Lower lobe of right lung (tissue), 2 donors: ENCODE results near the gene CHTF8. TPM values are rescaled to one million over a fixed set of nuclear protein-coding genes. Genes with fewer than 3 reads are reported as not detected.
A peak's percentile ranks its signal among the peaks of the same experiment; 100 is the strongest.

Source experiments
- ATAC-seq, 2 donors: fragments of 200-7000 bp; cut with Tn5 transposase; one replicate each; pipeline ENCODE4 v1.9.1; 2020 to 2022; ENCODE audit warnings: mild to moderate bottlenecking in 2 of 2, moderate library complexity in 2 of 2
- DNase-seq: peaks from one replicate; pipeline ENCODE4 v3.0.0-alpha.2; 2020
- H3K27ac ChIP-seq: fragments of 200-600 bp; one replicate; pipeline ENCODE4 v1.8.0; 2022
- H3K27me3 ChIP-seq: fragments of 200-600 bp; one replicate; pipeline ENCODE4 v1.8.0; 2022; ENCODE audit warnings: low read depth
- H3K36me3 ChIP-seq: fragments of 200-600 bp; one replicate; pipeline ENCODE4 v1.8.0; 2022; ENCODE audit warnings: mild to moderate bottlenecking
- H3K4me1 ChIP-seq: fragments of 200-600 bp; one replicate; pipeline ENCODE4 v1.8.0; 2022
- H3K4me3 ChIP-seq: fragments of 200-600 bp; one replicate; pipeline ENCODE4 v1.8.0; 2022; ENCODE audit warnings: mild to moderate bottlenecking
- H3K9me3 ChIP-seq: fragments of 200-600 bp; one replicate; pipeline ENCODE4 v1.8.0; 2022
- intact Hi-C: fragments of 100-400 bp; cut with DNase I; formaldehyde crosslinking; loops from one replicate; pipeline ENCODE4 v1.11.0; 2022
- total RNA-seq: library from RNA; stranded (reverse); fragmentation: NEBNext Ultra II Directional; extraction: Animal tissue kit (Norgen Biotek cat#: 25700); gene quantifications from one replicate; pipeline ENCODE4 v1.2.1, GENCODE V29; 2021
- TF ChIP-seq, protein P1 (sequence below): fragments of 200-600 bp; IDR thresholded peaks from one replicate; pipeline ENCODE4 v1.8.0; 2022; ENCODE audit warnings: antibody characterized with exemption, mild to moderate bottlenecking
- donor health status: DM: no; HTN: yes; CAD: no; lungs with severe emphysema.

CHTF8 gene
- total RNA-seq, 1 donor from 2014 or later = 126 TPM

DNA sequence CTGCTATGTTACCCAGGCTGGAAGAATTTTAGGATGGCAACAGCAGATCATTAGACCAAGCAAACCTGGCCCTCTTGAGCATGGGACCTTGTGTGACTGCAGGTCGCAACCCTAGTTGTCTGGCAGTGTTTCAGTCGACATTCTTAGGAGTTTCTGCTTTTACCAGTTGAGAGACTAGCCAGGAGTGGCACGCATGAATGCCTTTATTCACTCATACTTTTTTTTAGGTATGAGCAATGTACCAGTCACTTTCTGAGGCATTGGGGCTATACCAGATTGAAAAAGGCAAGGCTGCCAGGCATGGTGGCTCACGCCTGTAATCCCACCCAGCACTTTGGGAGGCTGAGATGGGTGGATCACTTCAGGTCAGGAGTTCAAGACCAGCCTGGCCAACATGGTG lies 55.1 kb downstream of the CHTF8 start:
- TF ChIP-seq, protein P1, sequence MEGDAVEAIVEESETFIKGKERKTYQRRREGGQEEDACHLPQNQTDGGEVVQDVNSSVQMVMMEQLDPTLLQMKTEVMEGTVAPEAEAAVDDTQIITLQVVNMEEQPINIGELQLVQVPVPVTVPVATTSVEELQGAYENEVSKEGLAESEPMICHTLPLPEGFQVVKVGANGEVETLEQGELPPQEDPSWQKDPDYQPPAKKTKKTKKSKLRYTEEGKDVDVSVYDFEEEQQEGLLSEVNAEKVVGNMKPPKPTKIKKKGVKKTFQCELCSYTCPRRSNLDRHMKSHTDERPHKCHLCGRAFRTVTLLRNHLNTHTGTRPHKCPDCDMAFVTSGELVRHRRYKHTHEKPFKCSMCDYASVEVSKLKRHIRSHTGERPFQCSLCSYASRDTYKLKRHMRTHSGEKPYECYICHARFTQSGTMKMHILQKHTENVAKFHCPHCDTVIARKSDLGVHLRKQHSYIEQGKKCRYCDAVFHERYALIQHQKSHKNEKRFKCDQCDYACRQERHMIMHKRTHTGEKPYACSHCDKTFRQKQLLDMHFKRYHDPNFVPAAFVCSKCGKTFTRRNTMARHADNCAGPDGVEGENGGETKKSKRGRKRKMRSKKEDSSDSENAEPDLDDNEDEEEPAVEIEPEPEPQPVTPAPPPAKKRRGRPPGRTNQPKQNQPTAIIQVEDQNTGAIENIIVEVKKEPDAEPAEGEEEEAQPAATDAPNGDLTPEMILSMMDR = no peak
- no peak for ATAC-seq
- DNase-seq = no peak
- Histone ChIP-seq H3K27me3 (no peaks in the 10 kb centered on the region), H3K4me3 (no peak overlapping the region), H3K27ac (no peak overlapping the region), H3K9me3 (no peaks in the 10 kb centered on the region), H3K36me3 (no peaks in the 10 kb centered on the region), H3K4me1 (peaks cover 6% of the 10 kb centered on the region)
- intact Hi-C loops = no loop called here

- Histone ChIP-seq H3K27ac (peak overlapping the region; percentile 8), H3K4me1 (peaks cover 6% of the 10 kb centered on the region), H3K4me3 (no peak overlapping the region), H3K27me3 (no peaks in the 10 kb centered on the region), H3K9me3 (no peaks in the 10 kb centered on the region), H3K36me3 (no peaks in the 10 kb centered on the region)
- TF ChIP-seq, protein P1 = no peak
- peak; percentile 45 to 82 for ATAC-seq
- no peak for DNase-seq
- intact Hi-C loops = no loop called here
Measured at GRCh38 chr16:69073181-69073702, 59.1 kb downstream of the CHTF8 start.

DNA sequence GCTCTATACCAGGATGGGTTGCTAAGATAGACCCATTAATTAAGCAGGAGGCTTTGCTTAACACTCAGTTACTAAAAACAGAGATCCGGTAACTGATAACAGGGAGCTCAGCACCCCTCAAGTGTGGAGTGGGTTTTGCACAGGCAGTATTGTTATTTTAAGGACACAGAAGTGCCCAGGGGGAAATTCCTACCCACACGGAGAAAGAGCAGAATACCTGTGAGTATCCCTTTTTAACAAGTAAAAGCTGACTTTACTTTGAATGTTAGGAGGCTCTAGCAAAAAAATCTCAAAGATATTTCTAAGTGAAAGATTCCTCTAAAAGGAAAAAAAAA lies 59.8 kb downstream of the CHTF8 start:
- H3K4me3 ChIP-seq = no peak overlapping the region
- H3K9me3 ChIP-seq = no peaks in the 10 kb centered on the region
- H3K27me3 ChIP-seq = no peaks in the 10 kb centered on the region
- ATAC-seq (peak in 1 of 2 donors; percentile 63), DNase-seq (no peak)
- H3K36me3 ChIP-seq = no peaks in the 10 kb centered on the region
- TF ChIP-seq, protein P1 = no peak
- peaks cover 6% of the 10 kb centered on the region for H3K4me1 ChIP-seq
- intact Hi-C loops = no loop called here
- peak overlapping the region; percentile 65 for H3K27ac ChIP-seq

- Histone ChIP-seq H3K27me3 (no peaks in the 10 kb centered on the region), H3K4me1 (peaks cover 6% of the 10 kb centered on the region), H3K9me3 (no peaks in the 10 kb centered on the region), H3K27ac (no peak overlapping the region), H3K4me3 (no peak overlapping the region), H3K36me3 (no peaks in the 10 kb centered on the region)
- intact Hi-C loops = no loop called here
- DNase-seq (no peak), ATAC-seq (no peak)
- TF ChIP-seq, protein P1 = no peak
Measured at GRCh38 chr16:69071036-69071435, 61.4 kb downstream of the CHTF8 start.

GRCh38 chr16:69069504-69069903 lies 62.9 kb downstream of the CHTF8 start:
- H3K4me3 ChIP-seq = no peak overlapping the region
- no peak for ATAC-seq
- TF ChIP-seq, protein P1 = no peak
- H3K27me3 ChIP-seq = no peaks in the 10 kb centered on the region
- DNase-seq = no peak
- no peak overlapping the region for H3K27ac ChIP-seq
- intact Hi-C loops = no loop called here
- H3K9me3 ChIP-seq = no peaks in the 10 kb centered on the region
- H3K36me3 ChIP-seq = no peaks in the 10 kb centered on the region
- peaks cover 6% of the 10 kb centered on the region for H3K4me1 ChIP-seq

Other genes with a start within 250 kb of the CHTF8 start
- gene HAS3, start 26.9 kb downstream of the CHTF8 start, total RNA-seq = 12.6 TPM
- gene UTP4, start 61 bp upstream of the CHTF8 start, total RNA-seq = 26.4 TPM
- 36.1 TPM for gene SNTB2, start 54.6 kb upstream of the CHTF8 start, total RNA-seq
- 24.5 TPM for gene VPS4A, start 178.8 kb upstream of the CHTF8 start, total RNA-seq
- gene PDF, start 198.0 kb upstream of the CHTF8 start, total RNA-seq = 6.3 TPM
- 31.1 TPM for gene COG8, start 207.0 kb upstream of the CHTF8 start, total RNA-seq
- gene NIP7, start 207.2 kb upstream of the CHTF8 start, total RNA-seq = 18.7 TPM
- gene TMED6, start 219.2 kb upstream of the CHTF8 start, total RNA-seq = 0.77 TPM